GM12891 (cell line): ENCODE results near the gene CSGALNACT2.

Experiments
- PAX5 ChIP-seq: IDR thresholded peaks from 2 replicates; pipeline ENCODE4 v1.6.1; 2011; ENCODE audit warnings: low read length, moderate library complexity, mild to moderate bottlenecking; ENCODE audit not compliant: insufficient read depth, severe bottlenecking
- POLR2A ChIP-seq: IDR thresholded peaks from 2 replicates; pipeline ENCODE4 v1.6.1; 2011; ENCODE audit warnings: low read depth, low read length, control low read depth
- POLR2AphosphoS5 ChIP-seq: IDR thresholded peaks from 2 replicates; pipeline ENCODE4 v1.6.1; 2011; ENCODE audit warnings: low read depth, low read length, control low read depth
- TAF1 ChIP-seq: IDR thresholded peaks from 2 replicates; pipeline ENCODE4 v1.6.1; 2011; ENCODE audit warnings: low read depth, low read length, control low read depth

GRCh38 chr10:43110338-43111071, 27.7 kb upstream of the CSGALNACT2 start:
- TF ChIP-seq POLR2AphosphoS5 (no peak), POLR2A (no peak), PAX5 (no peak), TAF1 (no peak)
